Activated CD8-positive, alpha-beta memory T cell treated with anti-CD3 and anti-CD28 coated beads for 4 hours (primary cell): ENCODE measurements around the gene ARSJ.
"Not testable (repeated sequence)": the region's sequence is repeated elsewhere in the genome, so short reads cannot be mapped to it uniquely, and the experiment has no call there.

Experiments used
- DNase-seq, 2 donors: peaks; one replicate each; pipeline ENCODE4 v3.0.0-alpha.2; 2020; ENCODE audit warnings: low read depth in 2 of 2

The ARSJ gene

DNA sequence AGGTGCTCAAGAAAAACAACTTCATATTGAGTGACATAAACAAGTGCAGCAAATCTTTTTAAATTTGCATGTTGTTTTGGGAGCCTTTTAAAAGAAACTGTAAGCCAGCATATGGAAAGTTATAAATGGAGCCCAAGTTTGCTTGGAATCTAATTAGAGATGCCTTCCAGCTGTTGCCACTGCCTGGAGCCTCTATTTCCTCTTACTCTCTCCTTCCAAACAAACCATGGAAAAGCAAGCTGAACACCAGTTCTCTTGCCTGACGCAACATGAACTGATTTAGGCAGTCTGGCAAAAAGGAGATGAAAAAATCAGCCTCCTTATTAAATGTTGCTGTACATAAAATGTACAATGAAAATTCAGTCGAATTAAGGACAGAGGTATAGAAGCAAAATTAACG lies 21.5 kb downstream of the ARSJ start:
- DNase-seq, result no peak

DNA sequence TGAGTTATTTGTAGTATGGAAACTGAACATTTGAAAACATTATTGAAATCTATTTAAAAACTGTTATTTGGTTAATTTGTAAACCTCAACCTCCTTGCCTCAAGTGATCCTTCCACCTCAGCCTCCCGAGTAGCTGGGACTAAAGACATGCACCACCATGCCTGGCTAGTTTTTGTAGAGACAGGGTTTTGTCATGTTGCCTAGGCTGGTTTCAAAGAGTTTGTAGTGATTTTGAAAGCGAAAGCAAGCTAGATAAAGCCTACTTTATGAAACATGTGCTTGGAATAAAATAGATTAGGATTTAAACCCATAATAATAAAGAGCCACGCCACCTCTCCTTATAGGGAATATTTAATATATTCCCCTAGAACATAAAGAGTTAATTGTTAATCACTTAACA lies 23.5 kb downstream of the ARSJ start:
- no peak for DNase-seq

- DNase-seq, result no peak
Measured at GRCh38 chr4:113955411-113955810, 24.0 kb downstream of the ARSJ start.

GRCh38 chr4:113953888-113954287 lies 25.6 kb downstream of the ARSJ start:
- no peak for DNase-seq

GRCh38 chr4:113952452-113953029 lies 26.9 kb downstream of the ARSJ start:
- peak in 1 of 2 donors; percentile 2 for DNase-seq

DNA sequence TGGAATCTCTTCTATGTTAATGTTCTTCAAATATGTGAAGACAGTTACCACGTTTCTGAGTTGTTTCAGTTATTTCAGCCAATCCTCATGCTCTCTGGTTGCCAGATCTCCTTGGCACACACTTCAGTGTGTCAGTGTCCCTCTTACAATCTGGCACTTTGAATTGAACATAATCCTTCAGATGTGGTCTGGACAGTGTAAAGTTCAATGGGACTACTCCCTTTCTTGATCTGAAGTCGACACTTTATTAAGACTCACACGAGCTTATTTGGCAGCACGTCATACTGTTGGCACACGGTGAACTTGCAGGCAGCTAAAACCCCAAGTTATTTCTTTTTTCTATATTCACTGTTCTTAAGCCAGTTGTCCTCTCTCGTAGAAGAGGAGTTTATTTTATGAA lies 28.2 kb downstream of the ARSJ start:
- no peak for DNase-seq

- no peak for DNase-seq
Measured at GRCh38 chr4:113950207-113950606, 29.2 kb downstream of the ARSJ start.

DNA sequence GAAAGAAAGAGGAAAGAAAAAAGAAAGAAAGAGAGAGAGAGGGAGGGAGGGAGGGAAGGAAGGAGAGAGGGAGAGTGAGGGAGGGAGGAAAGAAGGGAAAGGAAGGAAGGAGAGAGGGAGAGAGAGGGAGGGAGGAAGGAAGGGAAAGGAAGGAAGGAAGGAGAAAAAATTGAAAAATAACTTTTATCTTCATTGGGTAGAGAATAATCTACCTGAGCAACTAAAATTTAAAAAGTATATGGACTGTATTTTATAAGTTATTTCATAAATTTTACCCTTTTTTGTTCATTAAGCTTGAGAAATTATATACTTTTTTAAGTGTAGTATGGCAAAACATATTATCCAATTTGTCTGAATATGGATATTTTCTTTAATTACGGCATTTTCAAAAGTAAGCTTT lies 32.0 kb downstream of the ARSJ start:
- DNase-seq, result no peak

- no peak for DNase-seq
Measured at GRCh38 chr4:113945906-113946305, 33.5 kb downstream of the ARSJ start.

DNA sequence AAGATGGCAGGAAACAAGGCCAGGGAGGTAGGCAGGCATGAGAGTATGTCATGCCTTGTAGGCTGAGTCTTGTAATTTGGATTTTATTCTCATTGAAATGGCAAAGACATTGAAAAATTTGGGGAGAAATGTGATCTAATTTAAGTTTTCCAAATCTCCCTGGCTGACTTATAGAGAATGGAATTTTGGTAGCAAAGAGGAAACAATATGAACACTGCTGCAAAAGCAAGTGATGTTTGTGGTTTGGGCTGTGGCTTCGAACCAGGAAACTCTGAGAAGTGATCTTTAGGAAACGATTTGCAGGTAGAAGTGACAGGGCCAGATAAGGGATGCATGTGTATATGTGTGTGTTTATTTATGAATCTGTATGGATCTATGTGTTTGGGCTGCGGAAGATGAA lies 35.6 kb downstream of the ARSJ start:
- DNase-seq, result no peak

DNA sequence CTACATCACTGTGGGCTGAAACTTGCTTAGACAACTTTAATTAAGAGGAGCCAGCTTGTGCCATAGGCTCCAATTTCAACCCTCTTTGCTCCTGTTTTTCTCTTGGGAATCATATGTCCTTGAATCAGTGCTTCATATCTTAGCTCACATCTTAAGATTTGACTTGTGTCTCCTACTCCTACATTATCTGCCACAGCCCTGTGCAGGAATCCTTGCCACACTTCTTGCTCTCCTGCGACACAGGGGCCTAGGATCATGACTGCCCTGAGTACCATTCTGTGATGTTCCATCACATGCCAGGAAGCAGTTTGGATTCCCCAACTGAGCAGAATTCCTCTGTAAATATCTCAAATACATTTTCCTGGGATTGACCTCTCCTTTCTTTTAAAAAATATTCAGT lies 36.4 kb downstream of the ARSJ start:
- no peak for DNase-seq

GRCh38 chr4:113941836-113942235 lies 37.6 kb downstream of the ARSJ start:
- DNase-seq, result no peak

GRCh38 chr4:113940103-113940502 lies 39.3 kb downstream of the ARSJ start:
- DNase-seq, result not testable (repeated sequence)

DNA sequence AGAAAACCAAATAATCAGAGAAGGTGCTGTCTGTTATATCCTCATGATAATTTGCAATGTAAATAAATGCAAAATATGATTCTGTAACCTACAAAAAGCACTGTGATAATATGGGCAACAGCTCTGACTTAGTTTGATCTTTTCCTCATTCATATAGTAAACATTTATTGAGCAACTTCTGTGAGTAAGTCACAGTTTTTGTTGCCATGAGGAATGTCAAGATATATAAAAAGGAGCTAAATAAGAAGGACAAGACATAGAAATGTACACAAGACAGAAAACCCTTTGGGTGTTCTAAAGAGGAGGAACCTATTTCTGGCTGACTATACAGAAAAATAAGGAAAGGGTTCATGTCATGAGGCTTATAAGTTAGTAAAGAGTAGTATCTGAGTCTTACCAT lies 44.3 kb downstream of the ARSJ start:
- no peak for DNase-seq

- DNase-seq, result not testable (repeated sequence)
Measured at GRCh38 chr4:113924706-113925105, 54.7 kb downstream of the ARSJ start.

GRCh38 chr4:113921089-113921794 lies 58.2 kb downstream of the ARSJ start:
- DNase-seq, result no peak

DNA sequence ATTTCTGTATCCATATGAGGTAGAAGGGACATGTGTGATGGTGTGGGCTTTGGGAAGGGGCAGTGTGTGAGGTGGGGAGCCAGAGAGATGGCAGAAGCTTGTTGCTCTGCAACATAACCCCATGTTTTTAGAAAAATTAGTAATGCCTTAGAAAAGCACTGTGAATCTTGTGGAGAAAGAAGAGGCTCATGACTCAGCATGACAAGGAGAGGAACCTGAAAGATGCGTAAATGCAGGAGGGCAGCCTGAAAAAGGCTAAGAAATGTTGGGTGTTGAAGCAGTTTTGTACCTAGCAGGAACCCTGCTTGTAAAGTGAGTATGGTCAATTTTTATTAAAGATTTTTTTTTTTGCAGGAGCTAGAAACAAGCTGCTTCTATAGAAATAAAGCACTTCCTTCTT lies 59.8 kb downstream of the ARSJ start:
- DNase-seq, result no peak

GRCh38 chr4:113919145-113919544 lies 60.3 kb downstream of the ARSJ start:
- no peak for DNase-seq

- no peak for DNase-seq
Measured at GRCh38 chr4:113908829-113909228, 70.6 kb downstream of the ARSJ start.

DNA sequence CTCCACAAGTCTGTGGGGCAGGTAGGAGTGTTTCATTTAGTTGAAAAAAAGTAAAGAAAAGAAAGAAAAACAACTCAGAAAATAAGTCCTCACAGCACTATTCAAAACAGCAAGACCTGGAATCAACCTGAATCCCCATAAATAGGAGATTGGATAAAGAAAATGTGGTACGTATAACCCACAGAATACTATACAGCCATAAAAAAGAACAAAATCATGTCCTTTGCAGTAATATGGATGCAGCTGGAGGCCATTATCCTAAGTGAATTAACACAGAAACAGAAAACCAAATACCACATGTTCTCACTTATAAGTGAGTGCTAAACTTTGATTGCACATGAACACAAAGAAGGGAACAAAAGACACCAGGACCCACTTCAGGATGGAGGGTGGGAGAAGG lies 71.9 kb downstream of the ARSJ start:
- DNase-seq, result no peak

DNA sequence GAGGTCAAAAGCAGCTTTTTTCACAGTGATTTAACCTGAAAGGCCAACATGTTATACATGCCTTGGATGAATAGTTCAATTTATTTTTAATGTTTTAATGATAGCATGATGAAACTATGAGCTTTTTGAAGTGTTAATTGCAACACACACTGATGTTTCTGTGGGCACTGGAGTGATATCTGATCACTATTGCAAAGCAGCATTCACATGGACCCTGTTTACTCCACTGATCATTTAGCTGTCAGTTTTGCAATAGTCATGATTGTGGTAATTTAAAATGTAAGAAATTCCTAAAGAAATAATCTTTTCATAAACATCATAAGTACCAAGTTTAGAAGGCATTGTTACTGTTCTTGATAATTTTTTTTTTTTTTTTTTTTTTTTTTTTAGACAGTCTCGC lies 74.1 kb downstream of the ARSJ start:
- DNase-seq, result no peak

DNA sequence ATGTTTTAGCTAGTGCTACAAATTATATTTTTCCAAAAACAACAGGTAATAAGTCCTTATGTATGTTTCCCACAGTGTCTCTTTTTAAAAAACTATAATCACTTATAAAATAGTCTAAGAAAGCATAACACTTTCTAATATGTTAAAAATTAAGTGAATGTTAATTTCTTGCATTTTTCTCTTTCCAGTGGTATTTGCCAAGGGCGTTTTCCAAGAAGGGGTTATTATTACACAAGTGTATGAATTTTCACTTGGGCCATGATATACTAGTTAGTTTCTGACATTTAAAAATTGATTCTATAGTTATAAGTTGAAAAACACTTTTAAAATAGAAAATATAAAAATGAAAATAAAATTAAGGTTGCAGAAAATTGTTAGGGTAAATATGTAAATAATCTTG lies 74.6 kb downstream of the ARSJ start:
- DNase-seq, result no peak

DNA sequence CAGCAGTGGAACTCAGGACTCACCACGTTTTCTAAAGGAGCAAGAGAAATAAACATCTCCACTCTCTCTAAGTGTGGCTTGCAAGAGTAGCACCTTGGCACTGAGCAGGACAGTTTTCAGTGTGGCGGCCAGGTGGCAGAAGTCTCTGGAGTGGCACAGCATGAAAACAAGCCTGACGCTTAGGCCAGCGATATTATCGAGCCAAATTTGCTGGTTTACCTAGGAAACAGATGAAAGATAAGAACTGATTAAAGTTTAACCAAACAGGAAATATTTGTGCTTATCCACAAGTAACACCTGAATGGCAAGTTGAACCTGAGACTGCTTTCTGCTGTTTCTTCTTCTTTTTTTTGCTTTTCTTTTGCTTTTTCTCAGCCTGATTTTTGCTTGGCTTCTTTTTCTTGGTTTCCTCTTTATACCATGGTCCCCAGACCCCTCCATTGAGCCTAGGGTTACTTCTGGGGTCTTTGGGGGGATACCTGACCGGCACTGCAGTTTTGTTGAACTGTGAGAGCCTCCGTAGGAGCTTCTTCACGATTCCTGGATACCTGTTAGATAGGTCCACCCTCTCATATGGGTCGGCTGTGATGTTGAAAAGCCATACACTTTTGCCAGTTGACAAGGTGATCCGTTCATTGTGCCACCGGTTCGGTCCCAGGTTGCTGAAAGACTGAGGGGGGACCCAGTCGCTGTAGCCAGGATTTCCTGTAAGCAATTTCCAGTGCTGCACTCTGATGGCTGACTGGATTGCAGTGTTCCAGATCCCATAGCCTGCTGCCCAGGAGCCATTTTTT lies 77.3 kb downstream of the ARSJ start:
- DNase-seq, result peak in 1 of 2 donors; percentile 37
